Inferior parietal cortex (tissue), 1 donor: Measurements from ENCODE around the gene AP2S1.
"Not testable (repeated sequence)": the region's sequence is repeated elsewhere in the genome, so short reads cannot be mapped to it uniquely, and the experiment has no call there.

ENCODE experiments used
- DNase-seq: peaks from one replicate; pipeline ENCODE4 v3.0.0-alpha.2; 2016; ENCODE audit errors: extremely low spot score

Gene AP2S1

DNA sequence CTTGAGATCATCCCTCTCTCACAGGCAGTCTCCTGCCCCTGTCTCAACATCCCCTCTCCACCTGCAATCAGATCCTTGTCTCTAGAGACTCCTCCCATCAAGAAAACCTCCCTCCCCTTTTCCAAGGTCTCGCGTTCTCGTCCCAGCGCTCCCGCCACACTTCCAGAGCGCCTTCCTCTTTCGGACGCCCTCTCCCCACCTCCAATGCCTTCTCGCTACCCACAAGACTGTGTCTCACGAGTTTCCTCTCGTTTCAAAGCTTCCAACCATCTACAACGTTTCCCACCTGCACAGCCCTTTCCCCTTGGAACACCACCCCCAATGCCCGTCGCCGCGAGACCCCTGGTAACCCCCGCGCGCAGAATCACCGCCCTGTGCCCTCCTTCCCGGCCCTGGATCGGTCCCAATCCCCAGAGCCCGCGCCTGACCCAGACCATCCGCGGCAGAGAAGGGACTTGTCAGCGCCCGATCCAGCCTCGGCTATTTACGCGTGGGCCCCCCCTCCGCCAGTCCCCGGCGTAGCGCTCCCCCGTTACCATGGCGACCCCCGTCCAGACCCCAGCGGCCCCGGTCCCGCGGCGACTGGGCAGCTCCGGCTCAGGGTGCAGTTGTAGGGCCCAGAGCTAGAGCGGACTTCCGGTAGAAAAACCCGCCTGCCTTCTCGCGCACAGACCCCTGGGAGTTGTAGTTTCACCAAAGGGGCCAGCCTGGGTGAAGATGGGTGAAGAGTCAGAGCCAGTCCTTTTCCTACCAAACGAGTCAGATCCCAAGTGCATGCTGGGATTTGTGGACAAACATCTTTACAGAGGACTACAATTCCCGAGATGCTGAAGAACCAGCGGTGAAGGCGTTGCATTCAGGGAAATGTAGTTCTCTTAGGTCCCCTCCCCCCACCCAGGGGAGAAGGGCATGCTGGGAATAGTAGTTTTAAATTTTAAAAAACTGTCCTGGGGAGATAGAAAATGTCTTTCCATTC lies at the start of gene AP2S1:
AP2S1 (minus strand) TSS at position 619 of the 976 bp plus-strand sequence; CDS start at position 539, 80 bp downstream.
- peak; percentile 100 for DNase-seq

DNA sequence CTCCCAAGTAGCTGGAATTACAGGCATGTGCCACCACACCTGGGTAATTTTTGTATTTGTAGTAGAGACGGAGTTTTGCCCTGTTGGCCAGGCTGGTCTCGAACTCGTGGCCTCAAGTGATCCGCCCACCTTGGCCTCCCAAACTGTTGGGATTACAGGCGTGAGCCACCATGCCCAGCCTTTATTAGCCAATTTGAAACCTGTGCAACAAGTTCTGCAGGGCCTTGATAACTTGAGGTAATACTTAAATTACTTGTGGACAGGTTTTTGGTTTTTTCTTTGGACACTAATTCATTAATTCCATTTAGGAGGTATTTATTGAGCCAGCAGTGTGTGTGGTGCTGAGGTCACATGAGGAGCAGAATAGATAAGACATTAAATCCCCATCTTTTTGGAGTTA lies 49.7 kb upstream of the AP2S1 start:
- no peak for DNase-seq

DNA sequence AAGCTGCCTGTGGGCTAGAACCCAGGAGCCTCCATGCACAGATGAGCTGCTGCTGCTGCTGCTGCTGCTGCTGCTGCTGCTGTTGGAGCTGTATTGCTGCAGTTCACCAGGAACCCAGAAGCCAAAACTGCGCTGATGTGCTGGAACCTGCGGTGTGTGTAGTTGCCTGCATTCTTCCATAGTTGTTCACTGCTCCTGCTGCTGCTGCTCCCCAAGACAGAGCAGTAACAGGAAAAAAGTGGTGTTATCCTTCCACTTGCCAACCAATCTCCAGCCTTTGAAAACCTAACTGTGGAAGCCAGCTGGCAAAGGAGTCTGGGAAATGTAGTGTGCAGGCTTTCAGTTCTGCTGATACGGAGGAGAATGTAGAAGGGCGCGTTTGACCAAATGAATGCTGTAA lies 48.1 kb upstream of the AP2S1 start:
- DNase-seq, result peak; percentile 63

DNA sequence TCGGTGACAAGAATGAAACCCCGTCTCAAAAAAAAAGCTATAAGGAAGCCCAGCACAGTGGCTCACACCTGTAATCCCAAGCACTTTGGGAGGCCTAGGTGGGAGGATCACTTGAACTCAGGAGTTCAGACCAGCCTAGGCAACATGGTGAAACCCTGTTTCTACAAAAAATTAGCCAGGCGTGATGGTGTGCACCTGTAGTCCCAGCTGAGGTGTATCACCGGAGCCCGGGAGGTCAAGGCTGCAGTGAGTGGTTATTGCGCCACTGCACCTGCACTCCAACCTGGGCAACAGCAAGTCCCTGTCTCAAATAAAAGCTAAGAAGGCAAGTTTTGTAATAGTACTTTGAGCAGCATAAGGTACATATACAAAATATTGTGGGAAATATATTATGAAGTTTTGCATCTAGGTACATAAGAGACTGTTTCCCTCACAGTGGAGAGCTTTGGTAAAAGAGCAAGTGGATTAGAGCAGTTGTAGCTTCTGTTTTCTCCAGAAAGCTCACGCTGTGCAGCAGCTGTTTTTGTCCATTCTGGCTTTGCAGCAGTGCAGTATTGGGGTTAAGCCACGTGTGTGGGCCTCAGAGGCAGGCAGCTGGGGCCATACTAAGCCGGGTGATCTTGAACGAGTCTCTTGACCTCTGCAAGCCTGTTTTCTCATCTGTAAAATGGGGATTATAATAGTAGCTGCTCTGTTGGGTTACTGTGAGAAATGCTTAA lies 45.6 kb upstream of the AP2S1 start:
- DNase-seq, result no peak

DNA sequence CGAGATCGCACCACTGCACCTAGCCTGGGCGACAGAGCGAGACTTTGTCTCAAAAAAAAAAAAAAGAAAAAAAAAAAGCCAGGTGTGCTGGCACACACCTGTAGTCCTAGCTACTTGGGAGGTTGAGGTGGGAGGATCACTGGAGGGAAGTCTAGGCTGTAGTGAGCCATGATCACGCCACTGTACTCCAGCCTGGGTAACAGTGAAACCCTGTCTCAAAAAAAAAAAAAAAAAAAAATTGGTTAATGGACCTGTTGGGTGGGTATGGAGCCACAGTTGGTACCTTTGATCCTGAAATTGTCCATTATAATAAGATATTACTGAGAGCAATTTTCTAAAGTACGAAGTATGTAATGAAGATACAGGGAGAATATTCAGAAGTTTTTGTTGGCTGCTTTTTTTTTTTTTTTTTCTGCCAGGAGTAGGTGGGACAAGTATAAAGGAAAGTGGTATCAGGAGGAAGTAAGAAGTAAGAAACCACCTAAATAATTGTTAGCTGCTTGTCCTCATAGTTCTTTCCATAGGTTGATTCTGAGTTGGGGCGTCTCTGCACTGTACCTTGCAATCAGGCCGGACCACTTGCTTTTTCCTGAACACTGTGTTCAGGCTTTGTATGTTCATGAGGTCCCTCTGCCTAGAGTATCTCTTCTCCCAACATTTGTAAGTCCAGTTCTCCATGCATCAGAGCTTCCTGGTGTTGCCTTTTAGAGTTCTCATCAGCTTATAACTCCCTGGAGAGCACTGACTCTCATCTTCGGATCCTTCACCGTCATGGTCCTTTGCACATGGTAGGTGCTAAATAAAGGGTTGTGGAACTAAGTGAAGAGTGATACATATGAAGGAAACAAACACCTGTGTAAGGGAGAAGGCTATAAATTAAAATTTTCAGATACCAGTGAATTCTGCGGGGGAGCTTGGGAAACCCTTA lies 41.9 kb upstream of the AP2S1 start:
- no peak for DNase-seq

DNA sequence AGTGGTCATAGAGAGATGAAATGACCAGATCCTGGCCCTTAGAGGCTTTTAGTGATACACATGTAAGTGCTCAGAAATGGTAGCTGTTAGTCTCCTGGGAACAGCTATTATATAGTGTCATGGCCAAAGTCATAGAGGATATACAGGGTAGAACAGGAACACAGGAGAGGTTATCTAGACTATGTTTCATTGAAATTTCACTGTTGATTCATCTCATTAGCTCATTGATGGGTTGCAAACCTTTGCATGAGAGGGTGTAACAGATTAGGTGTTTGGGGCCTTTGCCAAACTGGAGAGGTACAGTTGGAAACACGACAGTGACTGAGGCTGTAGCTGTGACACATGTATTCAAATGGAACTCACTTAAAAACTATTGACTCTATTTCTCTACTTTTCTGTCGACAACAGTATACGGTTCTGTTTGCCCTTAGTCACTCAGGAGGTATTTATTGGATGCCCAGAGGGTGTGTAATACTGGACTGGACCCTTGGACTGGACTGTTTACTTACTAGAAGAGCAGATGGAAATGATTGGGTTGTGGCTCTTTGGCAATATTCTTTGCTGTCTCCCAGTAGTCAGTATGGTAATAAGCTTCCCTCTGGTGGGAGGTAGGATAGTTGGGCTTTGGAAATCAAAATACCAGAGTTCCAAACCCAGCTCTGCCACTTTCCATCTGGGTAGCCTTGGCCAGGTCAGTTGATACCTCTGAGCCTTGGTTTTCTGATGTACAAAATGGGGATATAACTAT lies 40.0 kb upstream of the AP2S1 start:
- DNase-seq, result no peak

DNA sequence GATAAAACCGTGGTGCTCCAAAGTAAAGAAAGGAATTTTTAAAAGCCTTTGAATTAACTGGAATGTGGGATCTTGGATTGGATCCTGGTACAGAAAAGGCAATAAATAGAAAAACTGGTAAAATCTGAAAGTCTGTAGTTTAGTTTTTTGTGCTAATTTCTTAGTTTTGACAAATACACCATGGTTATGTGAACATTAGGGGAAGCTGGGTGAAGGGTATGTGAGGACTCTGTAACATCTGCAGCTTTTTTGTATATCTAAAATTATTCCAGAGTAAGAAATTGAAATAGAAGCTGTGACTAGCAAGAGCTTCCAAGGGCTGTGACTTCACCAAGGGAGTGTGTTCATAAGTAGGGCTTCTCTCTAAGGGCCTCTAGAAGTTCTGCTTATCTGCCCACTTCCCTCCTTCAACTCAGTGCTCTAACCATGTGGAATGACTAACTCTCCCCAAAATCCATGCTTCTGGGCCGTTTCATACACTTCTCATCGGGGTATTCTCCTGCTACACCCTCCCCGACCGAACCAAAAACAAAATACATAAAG lies 36.7 kb upstream of the AP2S1 start:
- no peak for DNase-seq

DNA sequence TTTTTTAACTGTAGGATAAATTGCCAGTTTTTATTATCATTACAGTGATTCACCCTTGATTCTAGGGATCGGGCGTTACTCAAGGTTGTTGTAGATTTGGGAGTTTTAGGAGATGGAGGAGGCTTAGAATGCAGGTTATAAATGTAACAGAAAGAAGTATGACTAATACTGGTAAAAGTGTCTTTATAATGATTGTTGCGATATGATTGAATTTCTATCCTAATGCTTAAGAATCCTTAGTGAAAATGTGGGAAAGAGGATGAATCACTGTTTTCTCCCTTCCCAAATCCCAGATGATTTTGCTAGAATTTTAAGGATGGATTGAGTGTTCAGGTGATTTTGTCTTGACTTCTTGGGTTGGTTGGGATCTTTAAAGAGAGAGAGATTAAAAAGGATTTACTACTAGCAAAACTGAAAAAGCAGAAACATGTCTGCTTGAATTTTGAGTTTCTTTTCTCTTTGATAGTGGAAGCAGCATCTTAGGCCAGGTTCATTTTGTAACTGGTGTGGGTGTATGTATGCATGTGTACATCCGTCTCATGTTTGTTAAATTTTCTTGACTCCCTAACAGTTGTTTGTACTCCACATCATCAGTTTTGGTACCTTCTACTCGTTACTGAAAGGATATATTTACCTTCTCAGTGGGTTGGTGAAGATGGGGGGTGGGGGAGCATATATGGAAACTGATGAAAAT lies 36.0 kb upstream of the AP2S1 start:
- DNase-seq, result no peak

DNA sequence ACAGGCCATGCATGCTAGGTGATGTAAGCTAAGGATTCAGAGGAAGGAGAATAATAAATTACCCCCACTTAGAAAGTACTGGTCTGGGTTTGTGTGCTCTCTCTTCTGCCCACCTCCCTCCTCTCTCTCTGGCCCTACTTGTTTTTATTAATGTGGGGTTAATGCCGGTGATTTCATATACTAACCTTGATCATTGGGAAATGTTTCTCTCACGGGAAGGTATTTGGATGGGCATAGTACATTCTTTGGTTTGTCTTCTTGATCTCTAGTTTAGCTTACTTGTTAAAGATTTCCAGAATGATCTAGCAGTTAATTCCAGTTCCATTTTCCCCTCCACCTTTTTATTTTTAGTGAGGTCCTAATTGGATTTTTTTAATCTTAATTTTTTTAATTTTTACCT lies 34.8 kb upstream of the AP2S1 start:
- DNase-seq, result no peak

DNA sequence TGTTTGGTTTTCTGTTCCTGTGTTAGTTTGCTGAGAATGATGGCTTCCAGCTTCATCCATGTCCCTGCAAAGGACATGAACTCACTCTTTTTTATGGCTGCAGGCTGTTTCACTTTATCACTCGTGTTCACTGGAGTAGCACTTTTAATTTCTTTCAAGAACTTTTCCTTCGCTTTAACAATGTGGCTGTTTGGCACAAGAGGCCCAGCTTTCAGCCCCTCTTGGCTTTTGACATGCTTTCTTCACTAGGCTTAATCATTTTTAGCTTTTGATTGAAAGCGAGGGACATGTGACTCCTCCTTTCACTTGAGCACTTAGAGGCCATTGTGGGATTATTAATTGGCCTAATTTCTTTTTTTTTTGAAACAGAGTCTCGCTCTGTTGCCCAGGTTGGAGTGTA lies 32.1 kb upstream of the AP2S1 start:
- not testable (repeated sequence) for DNase-seq

DNA sequence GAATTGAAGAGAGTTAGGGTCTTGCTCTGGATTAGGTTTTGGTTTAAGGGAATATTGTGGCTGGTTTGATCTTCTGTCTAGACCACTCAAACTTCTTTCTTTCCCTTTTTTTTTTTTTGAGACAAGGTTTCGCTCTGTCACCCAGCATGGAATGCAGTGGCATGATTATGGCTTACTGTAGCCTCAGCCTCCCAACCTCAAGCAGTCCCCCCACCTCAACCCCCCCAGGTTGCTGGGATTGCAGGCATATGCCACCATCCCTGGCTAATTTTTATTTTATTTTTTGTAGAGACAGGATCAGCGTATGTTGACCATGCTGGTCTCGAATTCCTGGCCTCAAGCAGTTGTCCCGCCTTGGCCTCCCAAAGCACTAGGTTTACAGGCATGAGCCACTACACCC lies 31.4 kb upstream of the AP2S1 start:
- no peak for DNase-seq

DNA sequence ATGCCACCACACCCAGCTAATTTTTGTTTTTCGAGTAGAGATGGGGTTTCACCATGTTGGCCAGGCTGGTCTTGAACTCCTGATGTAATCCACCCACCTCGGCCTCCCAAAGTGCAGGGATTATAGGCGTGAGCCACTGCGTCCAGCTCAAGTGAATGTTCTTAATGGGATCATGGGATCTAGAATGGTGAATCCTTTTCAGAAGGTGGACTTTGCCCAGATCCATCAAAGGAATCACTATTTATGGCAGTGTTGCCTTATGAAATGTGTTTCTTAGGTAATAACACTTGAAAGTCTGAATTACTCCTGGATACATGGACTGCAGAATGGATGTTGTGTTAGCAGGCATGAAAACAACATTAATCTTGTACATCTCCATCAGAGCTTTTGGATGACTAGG lies 30.4 kb upstream of the AP2S1 start:
- DNase-seq, result no peak

DNA sequence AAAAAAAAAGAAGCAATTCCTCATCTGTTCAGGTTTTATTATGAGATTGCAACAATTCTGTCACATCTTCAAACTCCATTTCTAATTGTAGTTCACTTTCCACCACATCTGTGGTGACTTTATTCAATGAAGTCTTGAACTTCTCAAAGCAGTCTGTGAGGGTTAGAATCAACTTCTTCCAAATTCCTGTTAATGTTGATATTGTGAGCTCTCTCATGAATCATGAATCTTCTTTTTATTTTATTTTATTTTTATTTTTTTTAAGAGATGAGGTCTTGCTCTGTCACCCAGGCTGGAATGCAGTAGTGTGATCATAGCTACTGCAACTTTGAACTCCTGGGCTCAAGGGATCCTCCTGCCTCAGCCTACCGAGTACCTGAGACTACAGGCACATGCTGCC lies 29.8 kb upstream of the AP2S1 start:
- DNase-seq, result no peak

DNA sequence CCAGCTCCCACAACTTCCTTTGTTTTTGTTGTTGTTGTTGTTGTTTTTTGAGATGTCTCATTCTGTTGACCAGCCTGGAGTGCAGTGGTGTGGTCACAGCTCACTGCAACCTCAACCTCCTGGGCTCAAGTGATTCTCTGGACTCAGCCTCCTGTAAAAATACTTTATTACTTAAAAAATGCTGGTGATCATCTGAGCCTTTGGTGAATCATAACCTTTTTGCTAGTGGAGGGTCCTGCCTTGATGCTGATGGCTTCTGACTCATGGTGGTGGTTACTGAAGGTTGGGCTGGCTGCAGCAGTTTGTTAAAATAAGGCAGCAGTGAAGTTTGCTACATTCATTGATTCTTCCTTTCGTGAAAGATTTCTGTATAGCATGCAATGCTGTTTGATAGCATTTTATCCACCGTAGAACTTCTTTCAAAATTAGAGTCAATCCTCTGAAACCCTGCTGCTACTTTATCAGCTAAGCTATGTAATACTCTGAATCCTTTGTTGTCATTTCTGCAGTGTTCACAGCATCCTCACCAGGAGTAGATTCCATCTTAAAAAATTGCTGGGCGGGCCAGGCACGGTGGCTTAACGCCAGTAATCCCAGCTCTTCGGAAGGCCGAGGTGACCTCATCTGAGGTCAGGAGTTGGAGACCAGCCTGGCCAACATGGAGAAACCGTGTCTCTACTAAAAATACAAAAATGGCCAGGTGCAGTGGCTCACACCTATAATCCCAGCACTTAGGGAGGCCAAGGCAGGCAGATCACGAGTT lies 28.1 kb upstream of the AP2S1 start:
- DNase-seq, result no peak

DNA sequence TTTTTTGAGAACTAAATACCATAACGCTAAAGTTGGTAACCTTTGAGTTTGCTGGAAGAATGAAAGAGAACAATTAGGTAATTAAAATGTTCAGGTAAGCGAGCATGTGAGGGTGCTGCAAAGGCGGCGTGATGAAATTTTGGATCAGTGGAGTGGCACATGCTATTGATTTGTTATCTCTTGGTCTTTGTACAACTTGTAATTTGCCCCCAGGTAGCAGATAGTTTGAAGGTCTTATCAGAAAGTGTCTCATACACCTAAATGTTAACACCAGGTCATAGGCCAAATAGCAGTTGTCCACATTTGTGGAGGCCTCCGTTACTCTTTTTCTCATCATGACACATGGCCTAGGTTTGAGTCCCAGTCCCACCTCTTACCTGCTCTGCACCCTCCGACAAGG lies 25.0 kb upstream of the AP2S1 start:
- DNase-seq, result no peak

DNA sequence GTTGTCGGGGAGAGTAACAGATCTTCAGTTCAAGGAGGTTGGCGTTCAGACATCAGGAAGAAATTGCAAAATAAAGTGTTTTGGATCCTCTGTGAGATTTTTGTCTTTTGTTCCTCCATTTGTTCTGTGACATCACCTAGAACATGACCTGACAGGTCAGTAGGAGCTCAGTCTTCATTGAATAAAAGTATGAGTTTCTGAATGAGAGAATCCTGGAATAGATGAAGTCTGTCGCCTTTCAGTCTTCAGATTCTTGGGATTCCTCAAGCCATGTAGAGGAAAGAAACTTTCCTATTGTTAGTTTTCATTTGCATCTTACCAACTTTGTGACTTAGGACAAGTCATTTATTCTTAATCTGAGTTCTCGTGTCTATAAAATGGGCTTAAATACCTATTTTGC lies 24.6 kb upstream of the AP2S1 start:
- DNase-seq, result no peak

DNA sequence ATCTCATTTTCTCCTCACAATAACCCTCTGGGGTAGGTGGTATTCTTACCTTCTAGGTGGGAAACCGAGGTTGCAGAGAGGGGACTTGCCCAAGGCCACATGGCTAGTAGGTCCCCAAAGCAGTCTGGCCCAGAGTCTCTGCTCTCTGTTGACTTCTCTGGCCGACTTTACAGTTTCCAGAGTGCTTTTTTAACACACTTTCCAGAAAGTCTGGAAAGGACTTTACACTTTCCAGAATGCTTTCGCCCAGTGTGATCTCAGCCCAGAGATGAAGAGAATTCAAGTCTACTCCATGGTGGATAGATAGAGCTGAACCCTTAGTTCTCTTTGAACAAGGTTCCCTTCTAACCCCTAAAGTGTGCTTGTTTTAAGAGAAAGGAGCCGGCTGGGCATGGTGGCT lies 22.3 kb upstream of the AP2S1 start:
- no peak for DNase-seq

DNA sequence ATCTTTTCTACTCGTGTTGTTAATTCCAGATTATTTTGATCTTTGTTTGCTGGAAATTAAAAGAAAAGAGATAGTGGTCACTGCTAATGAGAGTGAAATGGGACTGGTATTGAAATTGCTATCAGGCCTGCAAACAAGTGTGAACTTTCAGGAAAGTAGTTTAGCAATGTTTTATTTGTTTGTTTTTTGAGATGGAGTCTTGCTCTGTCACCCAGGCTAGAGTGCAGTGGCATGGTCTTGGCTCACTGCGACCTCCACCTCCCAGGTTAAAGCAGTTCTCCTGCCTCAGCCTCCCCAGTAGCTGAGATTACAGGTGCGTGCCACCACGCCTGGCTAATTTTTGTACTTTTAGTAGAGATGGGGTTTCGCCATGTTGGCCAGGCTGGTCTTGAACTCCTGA lies 20.5 kb upstream of the AP2S1 start:
- not testable (repeated sequence) for DNase-seq

DNA sequence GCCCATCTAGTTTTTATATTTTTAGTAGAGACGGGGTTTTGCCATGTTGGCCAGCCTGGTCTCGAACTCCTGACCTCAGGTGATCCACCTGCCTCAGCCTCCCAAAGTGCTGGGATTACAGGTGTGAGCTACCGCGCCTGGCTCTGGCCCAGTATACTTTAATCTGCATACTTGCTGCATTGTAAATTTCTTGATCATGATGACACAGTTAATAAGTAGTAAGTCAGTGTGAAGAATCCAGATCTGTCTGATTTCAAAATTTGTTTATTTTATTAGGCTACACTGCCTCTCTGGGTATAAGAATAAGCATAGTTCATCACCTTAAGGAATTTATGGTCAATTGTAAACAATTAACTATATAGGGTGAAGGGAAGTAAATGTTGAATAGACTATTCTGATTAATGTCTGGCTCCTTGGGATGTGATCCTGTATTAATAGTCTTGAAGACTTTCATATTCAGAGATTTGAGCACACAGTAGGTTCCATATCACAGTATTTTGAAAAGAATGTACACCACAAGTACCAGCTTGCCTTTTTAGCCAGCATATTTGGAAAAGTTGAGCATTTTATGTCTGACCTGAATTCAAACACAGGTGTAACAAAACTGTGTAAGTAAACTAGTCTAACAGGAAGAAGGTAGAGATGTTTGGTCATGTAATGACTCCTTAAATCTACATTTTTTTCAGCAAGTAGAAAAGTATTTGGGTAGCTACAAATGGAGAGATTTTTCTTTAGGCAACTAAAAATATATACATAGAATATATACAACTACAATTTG lies 17.6 kb upstream of the AP2S1 start:
- DNase-seq, result no peak
